Activated CD4-positive, alpha-beta T cell treated with anti-CD3 and anti-CD28 coated beads for 1 hour (primary cell): ENCODE data around the gene SNCB.
A peak's percentile ranks its signal among the peaks of the same experiment; 100 is the strongest.
"Not testable (repeated sequence)": the region's sequence is repeated elsewhere in the genome, so short reads cannot be mapped to it uniquely, and the experiment has no call there.

ENCODE experiments used
- DNase-seq: peaks from one replicate; pipeline ENCODE4 v3.0.0-alpha.2; 2020

Gene SNCB

DNA sequence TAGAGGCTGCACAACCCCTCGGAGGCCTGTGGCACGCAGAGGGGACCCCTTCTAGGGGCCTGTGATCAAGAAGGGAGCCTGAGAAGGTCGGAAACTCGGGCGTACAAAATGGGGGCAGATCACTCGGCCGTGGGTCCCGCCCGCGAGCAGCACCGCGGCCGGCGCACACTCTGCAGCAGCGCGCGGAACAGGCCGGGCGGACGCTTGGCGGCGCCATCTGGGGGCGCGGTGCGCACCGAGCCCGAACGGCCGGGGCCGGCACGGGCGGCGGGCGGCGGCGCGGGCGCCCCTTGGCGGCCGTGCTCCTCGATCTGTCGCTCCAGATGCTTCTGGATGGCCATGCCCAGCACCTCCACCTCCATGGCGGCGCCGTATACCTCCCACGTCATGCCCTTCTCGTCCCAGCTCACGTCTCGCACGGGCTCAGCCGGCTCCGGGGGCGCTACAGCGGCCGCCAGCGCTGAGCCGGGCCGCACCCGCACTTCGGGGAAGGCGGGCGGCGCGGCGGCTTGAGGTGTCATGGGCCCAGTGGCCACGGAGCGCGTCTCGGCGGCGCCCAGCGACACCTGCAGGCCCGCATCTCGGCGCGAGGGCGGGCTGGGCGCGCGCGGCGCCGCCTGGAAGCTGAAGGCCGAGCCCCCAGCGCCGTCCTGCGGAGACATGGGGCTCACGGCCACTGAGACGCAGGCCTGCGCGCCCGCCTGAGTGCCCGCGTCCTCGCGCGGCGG is 33.5 kb downstream of the SNCB start:
- peak; percentile 62 for DNase-seq

DNA sequence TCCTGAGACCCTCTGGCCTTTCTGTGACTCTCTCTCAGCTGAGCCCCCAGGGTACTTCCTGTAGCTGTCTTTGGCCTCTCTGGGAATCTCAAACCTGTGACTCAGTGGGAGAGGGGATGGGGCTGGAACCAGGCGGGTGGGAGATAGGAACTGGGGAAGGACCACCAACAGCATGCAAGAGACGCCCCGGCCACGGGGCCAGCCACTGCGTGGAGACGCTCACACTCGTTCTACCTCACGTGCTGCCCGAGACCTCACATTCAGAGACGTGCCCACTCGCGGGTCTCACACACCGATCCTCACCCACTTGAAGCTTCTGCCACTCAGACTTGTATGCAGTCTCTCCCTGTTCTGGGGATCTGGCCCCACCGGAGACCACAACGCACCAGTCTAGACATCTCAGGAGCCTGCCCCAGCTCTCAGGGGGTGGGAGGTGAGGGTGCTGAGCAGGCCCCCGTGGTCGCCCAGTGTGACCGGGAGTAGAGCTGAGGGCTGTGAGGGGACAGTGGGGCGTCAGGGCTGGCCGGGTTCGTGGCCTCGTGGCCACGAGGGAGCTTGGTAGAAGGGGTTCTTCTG is 34.2 kb downstream of the SNCB start:
- DNase-seq, result no peak

DNA sequence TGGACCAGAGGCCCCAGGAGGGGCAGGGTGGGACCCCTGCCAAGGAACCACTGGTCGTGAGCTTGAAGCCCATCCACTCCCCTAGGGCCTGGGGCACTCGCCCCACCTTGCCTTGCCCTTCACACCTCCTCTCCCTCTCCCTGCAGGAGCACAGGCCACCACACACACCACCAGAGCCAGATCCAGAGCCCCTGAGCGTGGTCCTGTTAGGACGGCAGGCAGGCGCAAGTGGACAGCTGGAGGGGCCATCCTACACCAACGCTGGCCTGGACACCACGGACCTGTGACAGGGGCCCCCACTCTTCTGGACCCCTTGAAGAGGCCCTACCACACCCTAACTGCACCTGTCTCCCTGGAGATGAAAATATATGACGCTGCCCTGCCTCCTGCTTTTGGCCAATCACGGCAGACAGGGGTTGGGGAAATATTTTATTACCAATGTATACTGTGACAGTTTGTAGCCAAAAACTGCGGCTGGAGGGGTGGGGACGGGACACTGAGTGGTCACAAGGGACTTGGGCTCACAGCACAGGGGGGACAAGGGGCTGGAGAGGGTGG is 34.9 kb downstream of the SNCB start:
- no peak for DNase-seq

DNA sequence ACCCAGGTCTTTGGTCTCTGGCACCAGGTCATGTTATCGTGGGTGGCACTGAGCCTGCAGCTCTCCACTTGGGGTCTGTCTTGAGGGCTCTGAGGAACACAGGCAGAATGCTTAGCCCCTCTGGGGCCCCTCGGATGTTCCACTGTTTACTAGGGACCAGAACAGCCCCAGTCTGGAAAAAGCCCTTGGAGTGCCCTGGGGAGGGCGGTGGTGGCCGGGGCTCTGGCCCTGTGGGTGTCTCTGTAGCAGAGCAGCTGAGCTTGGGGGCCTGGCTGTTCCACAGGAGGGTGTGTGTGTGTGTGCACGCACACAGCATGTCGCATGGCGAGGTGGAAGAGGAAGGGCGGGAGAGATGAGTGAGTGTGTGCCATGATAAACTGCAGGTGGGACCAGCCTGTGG is 35.8 kb downstream of the SNCB start:
- no peak for DNase-seq

DNA sequence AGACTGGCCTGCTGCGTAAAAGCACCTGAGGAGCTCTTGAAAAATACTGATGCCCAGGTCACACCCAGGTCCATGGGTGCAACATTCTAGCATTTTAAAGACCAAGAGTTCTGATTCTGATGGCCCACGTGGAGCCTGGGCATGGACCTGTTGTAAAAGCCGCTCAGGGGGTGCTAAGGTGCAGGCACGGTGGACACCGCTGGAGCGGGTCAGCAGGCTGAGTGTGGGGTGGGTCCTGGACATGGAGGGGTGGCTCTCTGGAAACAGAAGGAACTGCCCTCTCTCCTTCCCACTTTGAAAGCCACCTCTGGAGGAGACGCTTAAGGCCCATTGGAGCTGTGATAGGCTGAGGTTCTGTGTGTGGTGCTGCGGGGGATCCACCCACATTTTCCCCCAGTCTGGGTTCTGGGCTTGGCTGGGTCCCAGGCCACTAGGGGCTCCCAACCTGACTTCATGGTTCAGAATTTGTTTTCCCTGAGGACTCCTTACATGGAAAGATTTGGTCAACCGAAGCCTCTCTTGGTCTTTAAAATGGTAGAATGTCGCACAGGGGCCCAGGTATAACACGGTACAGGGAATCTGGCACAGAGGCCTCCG is 37.0 kb downstream of the SNCB start:
- DNase-seq, result no peak

DNA sequence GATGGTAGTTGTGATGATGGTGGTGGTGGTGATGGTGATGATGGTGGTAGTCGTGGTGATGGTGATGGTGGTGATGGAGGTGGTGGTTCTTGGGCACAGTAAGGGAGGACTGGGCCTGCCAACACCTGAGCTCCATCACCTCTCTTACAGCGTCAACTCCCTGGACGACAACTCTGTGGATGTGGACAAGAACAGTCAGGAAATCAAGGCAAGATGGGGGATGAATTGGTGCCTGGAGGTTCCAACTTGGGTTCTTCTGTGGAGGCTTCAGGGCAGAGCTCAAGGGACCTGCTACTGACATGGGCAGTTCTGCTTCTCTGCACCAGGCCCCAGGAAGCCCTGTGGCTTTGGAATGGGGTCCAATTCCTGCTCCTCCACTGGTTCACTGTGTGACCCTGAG is 37.8 kb downstream of the SNCB start:
- no peak for DNase-seq

DNA sequence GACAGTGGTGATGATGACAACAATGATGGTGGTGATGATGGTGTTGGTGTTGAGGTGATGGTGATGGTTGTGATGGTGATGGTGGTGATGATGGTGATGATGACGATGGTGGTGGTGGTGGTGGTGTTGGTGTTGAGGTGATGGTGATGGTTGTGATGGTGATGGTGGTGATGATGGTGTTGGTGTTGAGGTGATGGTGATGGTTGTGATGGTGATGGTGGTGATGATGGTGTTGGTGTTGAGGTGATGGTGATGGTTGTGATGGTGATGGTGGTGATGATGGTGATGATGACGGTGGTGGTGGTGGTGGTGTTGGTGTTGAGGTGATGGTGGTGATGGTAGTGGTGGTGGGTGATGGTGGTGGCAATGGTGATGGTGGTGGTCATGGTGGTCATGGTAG is 38.7 kb downstream of the SNCB start:
- not testable (repeated sequence) for DNase-seq

DNA sequence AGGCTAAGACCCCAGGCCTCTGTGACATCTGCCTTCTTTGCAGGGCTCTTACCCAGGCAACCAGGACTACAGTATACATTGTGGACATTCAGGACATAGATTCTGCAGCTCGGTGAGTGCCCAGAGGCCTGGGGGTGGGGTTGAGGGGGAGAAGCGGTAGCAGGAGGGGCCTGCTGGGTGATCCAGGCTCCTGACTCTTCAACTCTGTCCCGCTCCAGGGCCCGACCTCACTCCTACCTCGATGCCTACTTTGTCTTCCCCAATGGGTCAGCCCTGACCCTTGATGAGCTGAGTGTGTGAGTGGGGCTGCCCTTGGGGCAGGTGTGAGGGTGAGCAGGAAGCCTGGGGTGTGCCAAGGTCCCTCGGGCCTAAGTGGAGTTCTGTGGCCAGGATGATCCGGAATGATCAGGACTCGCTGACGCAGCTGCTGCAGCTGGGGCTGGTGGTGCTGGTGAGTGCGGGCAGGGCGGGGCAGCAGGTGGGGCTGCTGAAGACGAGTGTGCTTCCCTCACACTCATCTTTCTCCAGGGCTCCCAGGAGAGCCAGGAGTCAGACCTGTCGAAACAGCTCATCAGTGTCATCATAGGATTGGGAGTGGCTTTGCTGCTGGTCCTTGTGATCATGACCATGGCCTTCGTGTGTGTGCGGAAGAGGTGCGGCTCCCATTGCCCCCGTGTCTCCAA is 40.2 kb downstream of the SNCB start:
- DNase-seq, result no peak

DNA sequence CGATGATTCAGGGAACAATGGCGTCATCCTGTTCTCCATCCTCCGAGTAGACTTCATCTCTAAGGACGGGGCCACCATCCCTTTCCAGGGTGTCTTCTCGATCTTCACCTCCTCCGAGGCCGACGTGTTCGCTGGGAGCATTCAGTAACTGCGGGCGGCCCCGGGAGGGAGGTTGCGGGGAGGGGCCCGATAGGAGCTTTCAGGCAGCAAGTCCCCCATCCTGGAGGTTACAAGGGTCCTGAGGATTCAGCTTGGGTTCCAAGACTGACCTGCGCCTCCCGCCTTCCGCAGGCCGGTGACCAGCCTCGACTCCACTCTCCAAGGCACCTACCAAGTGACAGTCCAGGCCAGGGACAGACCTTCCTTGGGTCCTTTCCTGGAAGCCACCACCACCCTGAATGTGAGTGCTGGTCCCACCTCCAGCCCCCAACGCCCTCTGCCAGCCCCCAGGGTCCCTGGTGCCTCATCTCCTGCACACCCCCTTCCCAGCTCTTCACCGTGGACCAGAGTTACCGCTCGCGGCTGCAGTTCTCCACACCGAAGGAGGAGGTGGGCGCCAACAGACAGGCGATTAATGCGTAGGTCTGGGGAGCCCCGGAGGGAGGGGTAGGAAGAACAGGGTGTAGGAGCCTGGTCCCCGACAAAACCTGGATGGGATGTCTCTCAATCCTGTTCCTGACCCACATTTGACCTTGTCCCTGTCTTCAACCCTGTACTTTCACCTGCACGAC is 41.1 kb downstream of the SNCB start:
- no peak for DNase-seq

DNA sequence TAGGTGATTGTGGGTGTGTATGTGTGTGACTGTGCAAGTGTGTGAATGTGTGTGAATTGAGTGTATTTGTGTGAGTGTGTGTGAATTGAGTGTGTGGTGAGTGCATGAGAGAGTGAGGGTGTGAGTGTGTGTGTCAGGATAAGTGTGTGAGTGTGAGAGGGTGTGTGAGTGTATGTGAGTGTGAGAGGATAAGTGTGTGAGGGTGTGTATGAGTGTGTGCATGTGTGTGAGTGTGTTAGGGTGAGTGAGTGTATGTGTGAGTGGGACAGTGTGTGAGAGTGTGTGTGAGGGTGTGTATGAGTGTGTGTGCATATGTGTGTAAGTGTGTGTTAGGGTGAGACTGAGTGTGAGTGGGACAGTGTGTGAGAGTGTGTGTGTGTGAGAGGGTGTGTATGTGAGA is 42.0 kb downstream of the SNCB start:
- DNase-seq, result no peak

DNA sequence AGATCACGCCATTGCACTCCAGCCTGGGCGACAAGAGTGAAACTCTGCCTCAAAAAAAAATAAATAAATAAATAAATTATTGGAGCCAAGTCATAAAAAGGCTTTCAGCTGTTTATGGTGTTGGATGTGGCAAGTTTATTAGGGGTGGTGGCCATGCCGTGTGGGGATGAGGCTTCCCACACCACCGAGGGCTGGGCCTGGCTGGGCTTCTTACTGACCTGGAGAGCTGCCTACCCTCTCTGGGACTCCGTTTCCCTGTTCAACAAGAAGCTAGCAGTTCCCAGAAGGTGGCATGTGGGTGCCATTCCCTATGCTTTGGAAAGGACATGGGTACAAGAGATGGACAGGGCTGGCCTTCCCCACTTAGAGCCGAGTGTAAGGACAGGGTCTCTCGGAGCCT is 42.9 kb downstream of the SNCB start:
- no peak for DNase-seq

DNA sequence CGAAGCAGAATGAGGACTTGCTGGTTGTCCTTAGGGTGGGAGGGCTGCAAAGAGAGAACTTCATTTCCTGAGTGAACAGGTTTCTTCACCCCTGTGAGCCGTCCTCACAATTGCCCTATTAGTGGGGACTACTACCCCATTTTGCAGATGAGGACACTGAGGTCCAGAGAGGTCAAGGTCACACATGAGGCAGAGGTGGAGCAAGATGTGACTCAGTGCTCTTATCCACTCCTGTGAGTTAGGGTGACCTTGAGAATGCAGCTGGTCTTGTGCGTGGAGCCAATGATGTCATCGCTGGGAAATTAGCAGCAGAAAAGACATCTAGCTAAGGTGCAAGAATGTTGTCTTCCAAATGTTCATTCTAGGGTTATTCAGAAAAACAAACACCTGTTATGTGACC is 47.3 kb downstream of the SNCB start:
- DNase-seq, result no peak

DNA sequence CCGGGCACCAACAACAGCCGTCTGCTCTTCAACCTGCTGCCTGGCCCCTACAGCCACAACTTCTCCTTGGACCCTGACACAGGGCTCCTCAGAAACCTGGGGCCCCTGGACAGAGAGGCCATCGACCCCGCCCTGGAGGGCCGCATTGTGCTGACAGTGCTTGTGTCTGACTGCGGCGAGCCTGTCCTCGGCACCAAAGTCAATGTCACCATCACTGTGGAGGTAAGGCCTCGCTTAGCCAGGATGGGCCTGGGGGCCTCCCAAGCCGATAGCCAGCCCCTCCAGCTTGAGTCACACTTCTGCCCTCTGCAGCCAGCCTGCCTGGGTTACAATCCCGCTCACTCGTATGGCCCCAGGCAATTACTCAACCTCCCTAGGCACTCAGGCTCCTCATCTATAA is 49.0 kb downstream of the SNCB start:
- no peak for DNase-seq

DNA sequence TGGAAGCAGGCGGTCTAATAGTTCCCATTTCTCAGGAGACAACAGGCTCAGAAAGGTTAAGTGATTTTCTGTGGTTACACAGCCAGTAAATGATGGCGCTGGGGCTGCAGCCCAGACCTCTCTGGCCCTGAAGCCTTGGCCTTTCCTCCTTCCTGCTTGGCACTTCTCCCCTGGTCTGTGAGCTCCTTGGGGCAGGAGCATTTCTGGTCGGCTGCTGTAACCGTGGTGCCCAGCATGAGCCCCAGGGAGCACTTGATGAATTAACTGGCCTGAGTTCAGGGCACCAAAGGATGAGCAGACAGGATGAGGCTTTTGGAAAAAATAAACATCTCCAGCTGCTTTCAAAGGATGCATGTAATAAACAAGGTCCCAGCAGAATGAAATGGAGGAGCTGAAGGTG is 51.0 kb downstream of the SNCB start:
- no peak for DNase-seq

DNA sequence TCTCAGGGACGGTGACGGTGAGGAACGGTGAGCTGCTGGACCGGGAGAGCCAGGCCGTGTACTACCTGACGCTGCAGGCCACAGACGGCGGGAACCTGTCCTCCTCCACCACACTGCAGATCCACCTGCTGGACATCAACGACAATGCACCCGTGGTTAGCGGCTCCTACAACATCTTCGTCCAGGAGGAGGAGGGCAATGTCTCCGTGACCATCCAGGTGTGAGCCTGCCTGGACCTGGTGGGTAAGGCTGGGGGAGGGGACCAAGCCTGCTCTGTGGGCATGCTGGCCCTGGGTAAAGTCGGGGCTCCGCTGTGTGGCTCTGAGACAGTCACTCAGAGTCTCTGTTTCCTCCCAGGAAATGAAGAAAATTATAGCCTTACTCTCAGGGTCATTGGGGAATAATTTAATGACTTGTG is 51.9 kb downstream of the SNCB start:
- DNase-seq, result peak; percentile 16

DNA sequence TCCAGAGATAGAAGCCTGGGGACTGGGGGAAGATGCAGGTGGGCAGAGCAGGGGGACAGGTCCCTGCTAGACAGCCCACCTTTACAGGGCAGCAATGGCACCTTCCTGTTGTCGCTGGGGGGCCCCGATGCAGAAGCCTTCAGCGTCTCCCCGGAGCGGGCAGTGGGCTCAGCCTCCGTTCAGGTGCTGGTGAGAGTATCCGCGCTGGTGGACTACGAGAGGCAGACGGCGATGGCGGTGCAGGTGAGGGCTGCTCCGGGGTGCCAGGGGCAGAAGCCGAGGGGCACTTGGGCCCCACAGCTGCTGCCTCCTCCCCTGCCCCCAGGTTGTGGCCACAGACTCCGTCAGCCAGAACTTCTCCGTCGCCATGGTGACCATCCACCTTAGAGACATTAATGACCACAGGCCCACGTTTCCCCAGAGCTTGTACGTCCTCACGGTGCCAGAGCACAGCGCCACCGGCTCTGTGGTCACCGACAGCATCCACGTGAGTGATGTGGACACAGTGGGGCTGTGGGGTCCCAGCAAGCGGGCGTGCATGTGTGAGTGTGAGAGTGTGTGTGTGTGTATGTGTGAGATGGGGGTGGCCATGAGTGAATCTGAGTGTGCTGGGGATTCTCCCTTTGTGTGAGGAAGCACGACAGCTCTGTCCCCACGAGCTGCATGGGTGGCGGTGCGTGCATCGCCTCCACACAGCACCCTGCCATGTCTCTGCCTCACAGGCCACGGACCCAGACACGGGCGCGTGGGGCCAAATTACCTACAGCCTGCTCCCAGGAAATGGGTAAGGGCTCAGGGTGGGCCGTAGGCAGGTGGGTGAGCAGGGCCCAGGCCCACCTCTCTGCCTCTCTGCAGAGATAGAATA is 52.8 kb downstream of the SNCB start:
- no peak for DNase-seq

DNA sequence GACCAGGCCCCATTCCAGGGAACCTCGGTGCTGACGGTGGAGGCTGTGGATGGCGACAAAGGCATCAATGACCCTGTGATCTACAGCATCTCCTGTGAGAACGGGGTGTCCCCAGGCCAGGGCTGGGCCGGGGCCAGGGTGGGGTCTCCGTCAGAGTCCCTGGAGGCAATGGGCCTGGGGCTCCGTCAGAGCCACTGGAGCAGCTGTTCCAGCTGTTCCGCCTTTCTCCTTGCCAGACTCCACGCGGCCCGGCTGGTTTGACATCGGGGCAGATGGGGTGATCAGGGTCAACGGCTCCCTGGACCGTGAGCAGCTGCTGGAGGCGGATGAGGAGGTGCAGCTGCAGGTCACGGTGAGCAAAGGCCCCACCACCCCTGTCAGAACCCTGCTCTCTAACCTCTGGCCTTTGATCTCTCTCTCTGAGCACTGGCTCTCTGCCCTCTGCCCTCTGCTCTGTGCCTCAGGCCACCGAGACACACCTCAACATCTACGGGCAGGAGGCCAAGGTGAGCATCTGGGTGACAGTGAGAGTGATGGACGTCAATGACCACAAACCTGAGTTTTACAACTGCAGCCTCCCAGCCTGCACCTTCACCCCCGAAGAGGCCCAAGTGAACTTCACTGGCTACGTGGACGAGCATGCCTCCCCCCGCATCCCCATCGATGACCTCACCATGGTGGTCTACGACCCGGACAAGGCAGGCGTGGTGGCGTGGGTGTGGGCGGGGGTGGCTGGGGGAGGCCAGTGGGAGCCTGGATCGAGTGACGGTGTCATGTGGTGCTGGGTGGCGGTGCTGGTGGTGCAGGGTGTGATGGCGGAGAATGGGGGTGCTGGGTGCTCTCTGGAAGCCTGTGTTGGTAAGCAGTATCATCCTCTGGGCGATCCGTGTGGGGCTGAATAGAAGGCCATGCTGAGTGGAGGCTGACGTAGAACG is 54.6 kb downstream of the SNCB start:
- DNase-seq, result no peak

DNA sequence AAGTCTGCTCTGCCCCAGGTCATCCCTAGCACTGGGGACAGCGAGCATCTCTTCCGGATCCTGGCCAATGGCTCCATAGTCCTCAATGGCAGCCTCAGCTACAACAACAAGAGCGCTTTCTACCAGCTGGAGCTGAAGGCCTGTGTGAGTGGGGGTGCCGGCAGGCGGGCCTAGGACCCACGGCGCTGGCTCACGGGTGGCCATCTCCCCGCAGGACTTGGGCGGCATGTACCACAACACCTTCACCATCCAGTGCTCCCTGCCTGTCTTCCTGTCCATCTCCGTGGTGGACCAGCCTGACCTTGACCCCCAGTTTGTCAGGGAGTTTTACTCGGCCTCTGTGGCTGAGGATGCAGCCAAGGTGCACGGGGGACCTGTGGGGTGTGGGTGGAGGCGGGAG is 55.3 kb downstream of the SNCB start:
- DNase-seq, result no peak

DNA sequence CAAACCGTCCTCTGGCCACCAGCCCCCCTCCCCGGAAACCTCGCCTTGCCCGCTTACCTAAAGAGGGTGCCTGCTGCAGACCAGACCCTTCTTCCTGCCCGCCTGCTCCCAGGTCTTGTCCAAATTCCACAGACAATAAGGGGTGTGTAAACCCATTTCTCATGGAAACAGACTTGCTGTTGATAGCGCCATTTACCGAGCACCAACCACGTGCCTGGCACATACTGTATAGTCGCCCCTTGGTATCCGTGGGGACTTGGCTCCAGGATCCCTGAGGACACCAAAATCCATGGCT is 56.1 kb downstream of the SNCB start:
- DNase-seq, result no peak

DNA sequence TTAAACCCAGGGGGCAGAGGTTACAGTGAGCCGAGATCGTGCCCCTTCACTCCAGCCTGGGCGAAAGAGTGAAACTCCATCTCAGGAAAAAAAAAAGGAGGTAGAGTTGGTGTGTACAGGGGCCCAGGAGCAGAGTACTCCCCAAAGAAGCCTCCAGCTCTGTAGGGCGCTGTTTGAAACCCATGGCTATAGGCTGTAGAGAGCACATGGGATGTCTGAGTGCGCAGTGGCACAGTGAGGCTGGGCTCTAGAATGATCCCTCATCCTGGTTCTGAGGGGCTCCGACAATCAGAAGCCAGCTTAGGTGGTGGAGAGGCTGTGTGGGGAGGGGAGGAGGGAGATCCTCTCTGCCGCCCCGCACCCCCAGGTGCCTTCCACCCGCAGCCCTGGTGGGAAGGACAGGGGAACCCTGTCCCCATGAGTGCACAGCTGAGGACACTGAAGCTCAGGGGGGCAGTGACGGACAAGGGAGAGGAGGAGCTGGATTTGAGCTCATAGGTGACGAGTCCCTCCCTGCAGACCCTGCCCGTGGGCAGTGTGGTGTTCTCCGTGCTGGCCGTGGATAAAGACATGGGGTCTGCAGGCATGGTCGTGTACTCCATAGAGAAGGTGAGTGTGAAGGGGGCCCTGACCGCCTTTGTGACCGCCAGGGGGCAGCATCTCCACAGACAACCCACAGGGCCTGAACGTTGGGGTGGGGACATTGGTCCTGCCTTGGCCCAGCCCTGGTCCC is 56.6 kb downstream of the SNCB start:
- DNase-seq, result peak; percentile 66
